HepG2 (cell line): ENCODE measurements around the gene CCDC33. TPM values are rescaled to one million over a fixed set of nuclear protein-coding genes. Genes with fewer than 3 reads are reported as not detected.

ENCODE experiments used
- HIVEP1 ChIP-seq: sonication (generic); formaldehyde crosslinking; IDR thresholded peaks from 2 replicates; pipeline ENCODE4 v1.4.0; 2020; ENCODE audit warnings: mild to moderate bottlenecking, missing genetic modification reagents
- MAZ ChIP-seq, 2 experiments: sonication (generic) in 1 of 2; formaldehyde crosslinking in 1 of 2; IDR thresholded peaks; 2 replicates each; pipeline versions ENCODE4 v1.5.0 to v1.6.1; 2012 to 2020; ENCODE audit warnings: low read depth in 2 of 2, mild to moderate bottlenecking in 2 of 2, borderline replicate concordance in 1 of 2, improper control_type of control experiment in 1 of 2, low read length in 1 of 2, missing genetic modification reagents in 1 of 2, moderate library complexity in 1 of 2
- MLXIP ChIP-seq: sonication (generic); formaldehyde crosslinking; IDR thresholded peaks from 2 replicates; pipeline ENCODE4 v1.9.0; 2021; ENCODE audit warnings: missing genetic modification reagents, borderline replicate concordance
- NR0B2 ChIP-seq: sonication (generic); formaldehyde crosslinking; IDR thresholded peaks from 2 replicates; pipeline ENCODE4 v1.4.0; 2020; ENCODE audit warnings: mild to moderate bottlenecking, missing genetic modification reagents
- PRPF4 ChIP-seq: fragments of 200-400 bp; formaldehyde crosslinking; IDR thresholded peaks from 2 replicates; pipeline ENCODE4 v1.6.1; 2016; ENCODE audit warnings: low read length, low read depth; ENCODE audit not compliant: poor library complexity, severe bottlenecking
- RFXAP ChIP-seq: sonication (generic); formaldehyde crosslinking; IDR thresholded peaks from 2 replicates; pipeline ENCODE4 v1.4.0; 2020; ENCODE audit warnings: missing genetic modification reagents, borderline replicate concordance
- SNAPC4 ChIP-seq: sonication (generic); formaldehyde crosslinking; IDR thresholded peaks from 2 replicates; pipeline ENCODE4 v1.4.0; 2020; ENCODE audit warnings: mild to moderate bottlenecking, missing genetic modification reagents
- ZBTB25 ChIP-seq: IDR thresholded peaks from 2 replicates; pipeline ENCODE4 v1.6.1; 2018; ENCODE audit warnings: missing genetic modification reagents
- ZFX ChIP-seq: sonication (generic); formaldehyde crosslinking; IDR thresholded peaks from 2 replicates; pipeline ENCODE4 v1.4.0; 2020; ENCODE audit warnings: mild to moderate bottlenecking, low read depth, missing genetic modification reagents, moderate library complexity
- ZIK1 ChIP-seq: sonication (generic); formaldehyde crosslinking; IDR thresholded peaks from 2 replicates; pipeline ENCODE4 v1.5.0; 2020; ENCODE audit warnings: mild to moderate bottlenecking, low read depth, missing genetic modification reagents, borderline replicate concordance
- ZNF543 ChIP-seq: sonication (generic); formaldehyde crosslinking; IDR thresholded peaks from 2 replicates; pipeline ENCODE4 v1.4.0; 2020; ENCODE audit warnings: mild to moderate bottlenecking, missing genetic modification reagents
- ZNF615 ChIP-seq: sonication (generic); formaldehyde crosslinking; IDR thresholded peaks from 2 replicates; pipeline ENCODE4 v1.5.0; 2020; ENCODE audit warnings: mild to moderate bottlenecking, missing genetic modification reagents, borderline replicate concordance
- ZNF777 ChIP-seq: sonication (generic); formaldehyde crosslinking; IDR thresholded peaks from 2 replicates; pipeline ENCODE4 v1.4.0; 2020; ENCODE audit warnings: missing genetic modification reagents
- polyA plus RNA-seq, 8 experiments: library from polyadenylated mRNA; depleted of rRNA in 3 of 8; stranded (reverse) in 7 of 8; unstranded in 1 of 8; fragments of >200 nt; fragmentation: Illumina TruSeq in 4 of 8; extraction: Trizol in 4 of 8; gene quantifications; 2 replicates each; pipeline versions ENCODE4 v1.2.1 to v1.2.3, GENCODE V29; 2011 to 2016; ENCODE audit warnings: low read depth in 4 of 8, missing spikeins in 1 of 8, mixed read lengths in 1 of 8; ENCODE audit not compliant: insufficient read depth in 1 of 8
- total RNA-seq, 5 experiments: library from RNA; depleted of rRNA; stranded (reverse); fragments of >200 nt; fragmentation: Illumina TruSeq; extraction: Trizol; gene quantifications; 2 replicates each; pipeline ENCODE4 v1.2.3, GENCODE V29; 2016; ENCODE audit warnings: low read depth in 1 of 5

CCDC33 gene
- total and polyA plus RNA-seq, 2 of the 13 experiments (the other 11 are each of a cell fraction or from before 2014, with no cell fraction given) = 0.30 TPM; not detected in 1

GRCh38 chr15:74373731-74374647, 137.9 kb downstream of the CCDC33 start (continued):
- TF ChIP-seq MLXIP (no peak), MAZ (IDR thresholded peaks at IDR 0.05; ENCODE audit: borderline replicate concordance, low read depth, low read length) (no peak), MAZ (CRISPR knock-in tag; IDR thresholded peaks at IDR 0.05; ENCODE audit: low read depth) (no peak), ZNF615 (CRISPR knock-in tag) (no peak), ZIK1 (CRISPR knock-in tag) (no peak; the same call in 1 of the 2 replicates), ZBTB25 (CRISPR knock-in tag) (no peak; the same call in 1 of the 2 replicates), SNAPC4 (CRISPR knock-in tag) (no peak), ZFX (CRISPR knock-in tag) (0 out of 2 replicates have a peak, but pooled peaks have one; percentile 15), NR0B2 (peak; percentile 49; the same call in 1 of the 2 replicates), RFXAP (CRISPR knock-in tag) (peak; percentile 96), ZNF543 (CRISPR knock-in tag) (0 out of 2 replicates have a peak, but pooled peaks have one; percentile 48), PRPF4 (no peak), HIVEP1 (CRISPR knock-in tag) (no peak), ZNF777 (CRISPR knock-in tag) (no peak; the same call in 1 of the 2 replicates)
